IPS DF 4.7 (cell line): Measurements from ENCODE around the gene RICTOR.
"Not testable (repeated sequence)": the region's sequence is repeated elsewhere in the genome, so short reads cannot be mapped to it uniquely, and the experiment has no call there.

ENCODE experiments used
- DNase-seq: peaks from one replicate; pipeline ENCODE4 v3.0.0-alpha.2; 2013; ENCODE audit warnings: low spot score; ENCODE audit errors: extremely low read depth

The RICTOR gene

DNA sequence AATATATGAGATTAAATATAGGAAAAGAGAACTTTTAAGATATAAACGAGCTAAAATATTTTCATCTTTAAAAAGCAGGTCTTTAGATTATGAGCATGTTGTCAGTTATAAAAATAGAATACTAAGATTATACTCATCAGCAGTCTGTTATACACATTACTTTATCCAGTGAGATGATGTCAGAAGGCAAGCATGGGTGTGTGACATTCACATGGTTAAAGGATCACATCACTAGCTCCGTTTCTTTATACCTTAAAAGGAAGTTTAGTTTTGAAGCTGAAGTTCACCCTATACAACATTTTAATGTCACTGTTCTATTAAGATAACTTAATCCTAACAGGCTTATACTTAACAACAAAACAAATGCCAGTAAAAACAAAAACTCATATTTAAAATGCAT, 59.6 kb downstream of the RICTOR start:
- no peak for DNase-seq

DNA sequence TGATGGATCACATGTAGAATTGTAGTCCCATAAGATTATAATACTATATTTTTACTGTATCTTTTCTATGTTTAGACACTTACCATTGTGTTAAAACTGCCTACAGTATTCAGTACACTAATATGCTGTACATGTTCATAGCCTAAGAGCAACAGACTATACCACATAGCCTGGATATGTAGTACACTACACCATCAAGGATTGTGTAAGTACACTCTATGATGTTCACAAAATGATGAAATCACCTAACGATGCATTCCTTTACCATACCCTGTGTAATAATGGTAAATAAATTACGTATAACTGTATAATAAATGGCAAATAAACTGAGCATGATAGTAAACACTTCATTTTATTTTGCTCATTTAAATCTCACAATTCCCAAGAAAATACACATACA, 60.3 kb downstream of the RICTOR start:
- DNase-seq, result no peak

DNA sequence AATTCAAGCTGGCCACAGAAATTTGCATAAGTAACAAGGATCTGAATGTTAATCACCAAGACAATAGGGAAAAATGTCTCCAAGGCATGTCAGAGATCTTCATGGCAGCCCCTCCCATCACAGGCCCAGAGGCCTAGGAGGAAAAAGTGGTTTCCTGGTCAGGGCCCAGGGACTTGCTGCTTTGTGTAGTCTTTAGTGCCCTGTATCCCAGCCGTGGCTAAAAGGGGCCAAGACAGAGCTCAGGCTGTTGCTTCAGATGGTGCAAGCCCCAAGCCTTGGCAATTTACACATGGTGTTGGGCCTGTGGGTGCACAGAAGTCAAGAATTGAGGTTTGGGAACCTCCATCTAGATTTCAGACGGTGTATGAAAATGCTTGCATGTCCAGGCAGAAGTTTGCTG, 63.2 kb downstream of the RICTOR start:
- not testable (repeated sequence) for DNase-seq

DNA sequence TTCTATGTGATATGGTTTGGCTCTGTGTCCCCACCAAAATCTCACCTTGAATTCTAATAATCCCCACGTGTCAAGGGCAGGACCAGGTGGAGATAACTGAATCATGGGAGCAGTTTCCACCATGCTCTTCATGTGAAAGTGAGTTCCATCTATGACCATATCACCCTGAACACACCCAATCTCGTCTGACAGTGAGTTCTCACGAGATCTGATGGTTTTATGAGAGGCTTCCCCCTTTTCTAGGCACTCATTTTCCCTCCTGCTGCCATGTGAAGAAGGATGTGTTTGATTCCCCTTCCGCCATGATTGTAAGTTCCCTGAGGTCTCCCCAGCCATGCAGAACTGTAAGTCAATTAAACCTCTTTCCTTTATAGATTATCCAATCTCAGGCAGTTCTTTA, 64.2 kb downstream of the RICTOR start:
- no peak for DNase-seq

DNA sequence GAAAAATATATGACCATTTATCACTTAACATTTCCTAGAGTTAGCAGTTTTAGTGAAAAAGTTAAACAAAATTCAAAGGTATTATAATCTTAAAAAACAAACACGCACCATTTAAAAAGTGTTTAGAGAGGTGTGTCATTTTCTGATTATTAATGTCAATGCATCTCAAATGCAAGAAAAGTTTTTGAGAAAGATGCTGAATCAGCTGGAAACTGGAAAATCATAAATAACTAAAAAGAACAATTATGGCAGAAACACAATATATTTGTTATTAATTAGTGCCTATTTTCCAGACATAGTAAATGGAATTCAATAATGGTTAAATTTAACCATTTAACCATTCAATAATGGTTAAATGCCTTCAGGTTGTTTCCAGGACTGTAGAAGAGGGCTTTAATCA, 64.9 kb downstream of the RICTOR start:
- DNase-seq, result no peak

DNA sequence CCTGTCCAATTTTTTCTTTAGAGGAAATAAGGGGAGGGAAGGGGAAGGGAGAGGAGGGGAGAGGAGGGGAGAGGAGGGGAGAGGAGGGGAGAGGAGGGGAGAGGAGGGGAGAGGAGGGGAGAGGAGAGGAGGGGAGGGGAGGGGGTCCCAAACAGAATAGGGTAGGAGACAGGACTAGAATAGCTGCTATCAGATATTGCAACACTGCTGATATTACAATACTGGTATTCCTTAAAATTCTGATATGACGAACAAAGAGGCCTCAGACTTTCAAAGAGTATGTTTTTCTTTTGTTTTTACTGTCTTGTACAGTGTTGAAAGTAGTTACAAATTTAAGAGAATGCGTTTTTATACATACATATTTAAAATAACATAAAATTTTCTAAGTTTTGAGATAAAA, 67.5 kb downstream of the RICTOR start:
- DNase-seq, result no peak

DNA sequence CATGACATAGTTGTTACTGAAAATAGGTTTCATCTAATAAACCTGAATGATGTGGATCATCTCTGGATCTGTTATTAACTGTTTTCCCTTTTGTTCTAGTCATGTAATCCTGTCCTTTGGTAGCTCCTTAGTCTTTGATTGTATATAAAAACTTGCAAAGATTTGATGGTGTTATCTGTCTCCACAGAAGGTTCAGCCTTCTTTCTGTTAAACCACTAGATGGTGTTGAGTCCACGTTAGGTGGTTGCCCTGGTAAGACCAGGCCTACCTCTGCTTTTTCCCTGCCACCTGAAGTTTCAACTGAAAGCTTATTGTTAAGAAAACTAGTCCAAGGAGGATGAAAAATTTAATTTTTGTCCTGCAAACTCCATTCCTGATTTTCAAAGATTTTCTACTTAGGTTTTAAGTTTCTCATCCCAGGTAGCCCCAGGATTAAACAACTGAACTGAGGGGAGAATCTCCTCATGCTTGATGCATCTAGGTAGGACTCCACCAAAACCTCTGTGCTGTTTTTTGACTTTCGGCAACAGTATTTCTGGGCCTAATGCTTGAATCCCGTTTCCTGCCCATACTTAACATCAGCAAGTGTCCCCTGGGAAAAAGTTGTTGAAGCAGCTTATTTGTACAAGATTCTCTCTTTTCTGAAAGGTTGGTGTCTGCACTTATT, 68.5 kb downstream of the RICTOR start:
- no peak for DNase-seq

DNA sequence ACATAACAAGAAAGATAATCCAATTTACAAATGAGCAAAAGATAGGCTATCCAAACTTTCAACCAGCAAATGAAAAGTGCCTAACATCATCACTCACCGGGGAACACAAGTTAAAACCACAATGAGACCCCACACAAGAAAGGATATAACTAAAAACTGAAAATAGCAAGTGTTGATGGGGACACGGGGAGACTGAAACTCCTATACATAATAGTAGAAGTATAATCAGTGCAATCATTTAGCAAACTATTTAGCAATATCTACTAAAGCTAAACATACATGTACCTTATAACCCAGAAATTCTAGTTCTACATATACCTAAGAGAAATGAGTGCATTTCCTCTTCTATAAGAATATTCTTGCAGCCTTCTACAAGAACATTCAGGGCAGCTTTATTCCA, 72.5 kb downstream of the RICTOR start:
- DNase-seq, result no peak

DNA sequence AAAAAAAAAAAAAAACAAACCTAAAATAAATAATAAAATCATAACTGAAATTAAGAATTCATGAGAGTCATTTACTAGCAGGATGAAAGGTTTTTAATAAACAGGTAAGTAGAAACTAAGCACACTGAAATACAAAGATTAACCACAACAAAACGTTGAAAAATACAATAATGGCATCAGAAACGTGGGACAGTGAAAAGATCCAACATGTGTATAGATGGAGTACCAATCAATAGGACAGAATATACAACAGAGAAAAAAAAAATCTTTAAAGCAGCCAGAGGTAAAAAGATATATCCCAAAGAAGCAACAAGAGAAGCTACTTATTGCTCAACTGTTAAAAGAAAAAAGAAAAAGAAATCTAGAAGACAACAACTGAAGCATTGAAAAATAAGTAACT, 75.2 kb downstream of the RICTOR start:
- no peak for DNase-seq

DNA sequence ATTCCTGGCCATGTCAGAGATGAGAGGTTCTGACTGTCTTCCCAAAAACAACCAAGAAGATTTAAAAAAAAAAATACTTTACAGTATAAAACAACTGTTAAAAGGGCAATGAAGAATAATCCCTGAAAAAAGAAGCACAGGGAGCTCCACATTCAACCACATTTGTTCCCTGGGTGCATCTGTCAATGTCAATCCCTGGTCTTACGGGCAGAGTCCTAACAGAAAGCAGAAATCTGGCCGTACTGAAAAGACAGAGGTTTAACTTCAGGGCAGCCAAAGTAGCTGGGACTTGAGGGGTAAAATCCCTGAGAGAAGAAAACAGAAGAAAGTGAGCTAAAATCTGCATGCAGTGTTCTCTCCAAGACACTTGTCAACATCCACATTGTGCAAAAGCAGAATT, 76.6 kb downstream of the RICTOR start:
- no peak for DNase-seq

DNA sequence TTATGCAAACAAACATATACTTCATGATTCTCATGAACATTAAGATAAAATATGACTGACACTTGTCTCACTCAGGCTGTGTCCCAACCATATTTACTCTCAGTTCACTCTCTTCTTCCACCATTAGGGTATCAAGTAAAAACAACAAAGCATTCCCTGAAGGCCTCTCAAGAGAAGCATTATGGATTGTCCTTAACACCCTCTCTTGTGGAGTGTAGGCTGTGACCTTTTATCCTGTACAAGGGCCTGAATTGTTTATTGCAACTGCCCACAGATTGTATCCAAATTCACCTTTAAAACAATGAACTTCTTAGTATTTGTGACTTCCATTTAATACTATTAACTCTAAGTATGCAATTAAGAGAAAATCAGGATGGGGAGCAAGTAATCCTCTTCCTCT, 78.1 kb downstream of the RICTOR start:
- DNase-seq, result no peak

DNA sequence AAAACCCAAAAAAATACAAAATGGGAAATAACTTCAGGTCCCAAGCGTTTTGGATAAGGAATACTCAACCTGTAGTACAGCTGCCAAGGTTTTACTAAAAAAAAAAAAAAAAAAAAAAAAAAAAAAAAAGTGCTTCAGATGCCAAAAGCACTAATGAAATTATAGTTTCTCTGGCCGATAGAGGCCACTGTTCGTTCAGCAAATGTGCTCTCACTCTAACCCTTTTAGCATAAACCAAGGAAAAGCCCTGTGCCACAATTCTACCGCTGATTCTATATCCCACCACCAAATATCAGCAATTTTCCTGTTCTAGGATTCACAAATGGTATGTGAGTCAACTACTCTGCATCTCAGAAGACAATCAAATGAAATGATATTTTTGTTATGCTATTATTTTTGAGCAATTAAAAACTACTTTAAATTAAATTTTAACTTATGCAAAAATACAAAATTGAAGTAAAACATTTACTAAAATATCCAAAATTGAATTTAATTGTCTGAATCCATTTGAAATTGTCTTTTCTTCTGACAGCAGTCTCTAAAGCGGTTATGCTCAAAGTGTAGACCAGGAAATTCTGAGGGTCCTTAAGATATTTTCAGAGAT, 79.8 kb downstream of the RICTOR start:
- DNase-seq, result no peak

DNA sequence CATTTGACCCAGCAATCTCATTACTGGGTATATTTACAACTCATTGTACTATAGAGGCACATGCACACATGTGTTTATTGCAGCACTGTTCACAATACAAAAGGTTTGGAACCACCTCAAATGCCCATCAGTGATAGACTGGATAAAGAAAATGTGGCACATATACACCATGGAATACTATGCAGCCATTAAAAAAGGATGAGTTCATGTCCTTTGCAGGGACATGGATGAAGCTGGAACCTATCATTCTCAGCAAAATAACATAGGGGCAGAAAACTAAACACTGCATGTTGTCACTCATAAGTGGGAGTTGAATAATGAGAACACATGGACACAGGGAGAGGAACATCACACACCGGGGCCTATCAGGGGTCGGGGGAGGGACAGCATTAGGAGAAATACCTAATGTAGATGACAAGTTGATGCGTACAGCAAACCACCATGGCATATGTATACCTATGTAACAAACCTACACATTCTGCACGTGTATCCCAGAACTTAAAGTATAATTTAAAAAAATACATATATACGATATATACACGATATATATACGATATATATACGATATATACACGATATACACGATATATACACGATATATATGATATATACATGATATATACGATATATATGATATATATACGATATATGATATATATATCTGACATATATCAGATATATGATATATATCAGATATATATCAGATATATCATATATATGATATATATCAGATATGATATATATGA, 84.1 kb downstream of the RICTOR start:
- not testable (repeated sequence) for DNase-seq

DNA sequence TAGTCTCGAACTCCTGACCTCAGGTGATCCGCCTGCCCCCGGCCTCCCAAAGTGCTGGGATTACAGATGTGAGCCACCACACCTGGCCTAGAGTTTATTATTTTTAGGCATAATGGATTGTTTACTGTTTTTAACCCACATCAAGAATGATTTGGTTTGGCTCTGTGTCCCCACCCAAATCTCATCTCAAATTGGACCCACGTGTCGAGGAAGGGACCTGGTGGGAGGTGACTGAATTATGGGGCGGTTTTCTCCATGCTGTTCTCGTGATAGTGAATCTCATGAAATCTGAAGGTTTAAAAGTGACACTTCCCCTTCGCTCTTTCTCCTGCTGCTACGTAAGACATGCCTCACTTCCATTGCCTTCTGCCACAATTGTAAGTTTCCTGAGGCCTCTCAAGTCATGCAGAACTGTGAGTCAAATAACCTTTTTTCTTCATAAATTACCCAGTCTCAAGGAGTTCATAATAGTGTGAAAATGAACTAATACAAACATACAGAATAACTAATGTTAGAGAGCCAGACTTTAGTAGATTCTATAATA, 88.2 kb downstream of the RICTOR start:
- DNase-seq, result no peak

DNA sequence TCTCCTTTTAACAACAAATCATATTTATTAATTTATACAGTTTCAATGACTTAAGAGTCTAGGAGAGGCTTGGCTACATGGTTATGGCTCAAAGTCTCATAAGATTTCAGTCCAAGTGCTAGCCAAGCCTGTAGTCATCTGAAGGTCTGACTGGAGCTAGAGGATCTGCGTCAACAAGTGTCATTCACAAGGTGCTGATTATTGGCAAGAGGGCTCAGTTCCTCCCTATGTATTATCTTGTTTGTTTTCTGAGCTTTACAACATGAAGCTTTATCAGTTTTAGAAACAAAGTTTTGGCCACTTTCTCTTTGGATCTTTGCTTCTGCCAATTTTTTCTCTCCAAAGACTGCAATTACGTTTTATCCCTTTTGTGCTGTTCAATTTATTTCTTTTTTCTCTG, 94.7 kb downstream of the RICTOR start:
- no peak for DNase-seq

DNA sequence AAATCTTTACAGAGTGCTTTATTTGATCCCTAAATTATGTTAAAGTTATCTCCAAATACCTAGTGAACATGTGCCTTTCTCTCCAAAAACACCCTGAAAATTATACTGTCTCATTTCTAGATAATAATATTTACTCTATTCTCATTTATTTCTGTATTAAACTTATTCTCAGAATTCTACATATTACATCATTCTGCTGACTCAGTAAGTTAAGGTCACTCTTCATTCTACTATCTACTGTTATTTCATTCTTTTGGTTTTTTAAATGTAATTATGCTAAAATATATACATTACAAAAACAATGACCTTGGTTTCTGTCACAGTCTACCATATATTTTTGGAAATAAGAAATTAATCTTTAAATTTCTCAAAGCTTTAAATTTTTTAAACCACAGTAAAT, 96.2 kb downstream of the RICTOR start:
- no peak for DNase-seq

DNA sequence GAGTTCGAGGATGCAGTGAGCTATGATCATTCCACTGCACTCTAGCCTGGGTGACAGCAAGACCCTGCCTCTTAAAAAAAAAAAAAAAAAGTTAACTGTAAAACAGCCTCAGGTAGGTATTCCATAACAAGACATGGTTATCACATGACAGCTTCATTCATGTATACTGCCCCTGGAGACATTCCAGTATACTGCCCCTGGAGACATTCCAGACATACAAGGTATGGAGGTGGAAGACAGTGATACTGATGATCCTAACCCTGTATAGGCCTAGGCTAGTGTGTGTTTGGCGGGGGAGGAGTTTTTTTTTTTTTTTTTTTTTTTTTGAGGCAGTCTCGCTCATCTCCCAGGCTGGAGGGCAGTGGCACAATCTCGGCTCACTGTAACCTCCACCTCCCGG, 105.5 kb downstream of the RICTOR start:
- DNase-seq, result peak; percentile 0

DNA sequence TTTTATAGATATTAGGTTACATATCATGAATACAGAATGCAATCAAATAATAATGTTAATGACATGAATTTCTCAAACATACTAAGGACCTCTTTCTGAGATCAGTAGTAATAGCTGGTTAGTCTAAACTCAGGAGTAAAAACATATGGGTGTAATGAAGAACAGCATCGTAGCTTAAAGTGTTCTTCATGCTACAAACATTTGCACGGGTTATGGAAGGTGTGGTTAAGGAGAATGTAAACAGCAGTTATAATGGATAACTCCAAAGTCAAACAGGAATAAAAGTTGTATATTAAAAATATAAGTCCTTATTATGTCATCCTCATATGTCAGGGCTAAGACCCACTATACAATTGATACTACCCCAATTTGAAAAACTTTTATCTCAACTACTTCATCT, 112.5 kb downstream of the RICTOR start:
- no peak for DNase-seq

DNA sequence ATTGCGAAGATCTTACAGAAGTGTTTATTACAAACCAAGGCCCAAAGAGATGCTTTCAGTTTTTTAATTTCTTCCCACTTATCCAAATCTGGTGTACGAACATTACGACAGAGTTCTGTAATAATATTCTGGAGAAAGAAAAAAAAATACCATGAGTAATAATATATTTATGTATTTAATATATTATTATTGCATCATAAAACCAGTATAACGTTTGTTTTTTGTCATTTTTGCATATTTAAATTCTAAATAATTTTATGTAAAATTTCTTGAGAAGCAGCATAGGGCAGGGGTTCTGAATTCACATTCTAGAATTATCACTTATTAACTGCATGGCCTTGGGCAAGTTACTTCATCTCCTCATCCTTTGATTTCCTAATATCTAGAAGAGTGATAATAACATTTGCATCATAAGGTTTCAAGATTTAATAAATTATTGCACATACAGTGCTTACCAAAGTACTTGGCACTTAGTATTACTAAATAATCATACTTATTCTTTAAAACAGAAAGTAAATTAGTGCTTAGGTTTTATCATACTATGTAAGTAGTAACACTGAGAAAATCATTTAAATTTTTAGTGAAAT, 120.7 kb downstream of the RICTOR start:
- no peak for DNase-seq

DNA sequence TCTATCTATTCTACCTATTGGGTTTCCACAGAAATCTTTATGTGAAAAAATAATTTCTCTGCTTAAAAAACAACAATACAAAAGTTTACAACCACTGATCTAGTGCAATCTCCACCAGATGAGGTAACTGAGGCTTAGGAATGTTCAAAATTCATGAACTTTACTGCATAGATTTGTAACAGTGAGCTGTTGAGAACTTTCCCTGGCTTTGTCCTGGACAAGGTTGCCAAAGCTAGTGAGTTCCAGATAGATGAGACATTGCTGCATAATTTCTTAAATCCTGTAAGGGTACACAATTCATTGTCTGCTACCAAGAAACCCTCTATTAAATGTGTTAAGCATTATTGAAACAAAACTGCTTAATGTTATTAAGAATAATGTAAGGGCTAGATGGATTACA, 125.7 kb downstream of the RICTOR start:
- no peak for DNase-seq

DNA sequence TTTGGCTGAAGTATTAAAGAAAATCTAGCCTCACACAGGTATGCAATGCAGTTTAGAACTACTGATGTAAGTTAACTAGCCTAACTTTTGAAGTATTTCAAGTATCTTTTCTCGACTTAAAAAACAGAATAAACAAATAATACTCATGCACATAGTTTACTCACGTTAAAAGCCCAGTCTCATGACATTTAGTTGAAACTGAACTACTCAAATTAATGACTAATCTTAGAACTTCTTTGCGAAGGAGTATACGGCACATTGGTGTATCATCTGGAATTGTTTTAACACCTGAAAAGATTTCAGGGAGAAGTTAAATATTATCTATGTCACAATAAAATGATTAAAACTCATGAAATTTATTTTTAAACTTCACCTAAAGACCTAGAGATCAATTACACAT, 129.9 kb downstream of the RICTOR start:
- no peak for DNase-seq

DNA sequence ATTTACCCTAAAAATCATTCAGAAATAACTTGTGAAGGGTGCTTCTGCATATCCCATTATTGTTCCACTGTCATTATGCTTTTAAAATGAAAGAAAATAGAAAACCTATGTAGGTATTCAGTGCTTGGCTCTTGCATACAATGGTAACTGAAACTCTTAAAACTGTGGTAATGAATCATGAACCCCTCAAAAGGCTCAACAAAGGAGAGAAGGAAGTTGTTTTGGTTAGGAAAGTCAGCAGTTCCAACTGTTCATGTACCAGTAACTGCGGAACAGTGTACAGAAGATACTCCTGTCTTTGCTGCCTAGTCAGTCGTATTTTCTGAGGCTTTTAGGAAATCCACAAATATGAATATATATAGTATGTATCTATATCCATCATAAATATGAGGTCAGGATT, 132.3 kb downstream of the RICTOR start:
- no peak for DNase-seq
